GM12864 (cell line): ENCODE results near the gene LSP1.

Experiments used
- DNase-seq: peaks from one replicate; pipeline ENCODE4 v3.0.0-alpha.2; 2011; ENCODE audit warnings: low read depth
- H3K4me3 ChIP-seq: 2 replicates; pipeline ENCODE4 v1.5.1; 2011; ENCODE audit warnings: mild to moderate bottlenecking, low read depth, low read length, control low read depth
- TF ChIP-seq, protein P1 (sequence below): IDR thresholded peaks from 2 replicates; pipeline ENCODE4 v1.5.1; 2011; ENCODE audit warnings: low read depth, mild to moderate bottlenecking, moderate library complexity, low read length, control low read depth, inconsistent platforms; ENCODE audit errors: missing control alignments

Gene LSP1

DNA sequence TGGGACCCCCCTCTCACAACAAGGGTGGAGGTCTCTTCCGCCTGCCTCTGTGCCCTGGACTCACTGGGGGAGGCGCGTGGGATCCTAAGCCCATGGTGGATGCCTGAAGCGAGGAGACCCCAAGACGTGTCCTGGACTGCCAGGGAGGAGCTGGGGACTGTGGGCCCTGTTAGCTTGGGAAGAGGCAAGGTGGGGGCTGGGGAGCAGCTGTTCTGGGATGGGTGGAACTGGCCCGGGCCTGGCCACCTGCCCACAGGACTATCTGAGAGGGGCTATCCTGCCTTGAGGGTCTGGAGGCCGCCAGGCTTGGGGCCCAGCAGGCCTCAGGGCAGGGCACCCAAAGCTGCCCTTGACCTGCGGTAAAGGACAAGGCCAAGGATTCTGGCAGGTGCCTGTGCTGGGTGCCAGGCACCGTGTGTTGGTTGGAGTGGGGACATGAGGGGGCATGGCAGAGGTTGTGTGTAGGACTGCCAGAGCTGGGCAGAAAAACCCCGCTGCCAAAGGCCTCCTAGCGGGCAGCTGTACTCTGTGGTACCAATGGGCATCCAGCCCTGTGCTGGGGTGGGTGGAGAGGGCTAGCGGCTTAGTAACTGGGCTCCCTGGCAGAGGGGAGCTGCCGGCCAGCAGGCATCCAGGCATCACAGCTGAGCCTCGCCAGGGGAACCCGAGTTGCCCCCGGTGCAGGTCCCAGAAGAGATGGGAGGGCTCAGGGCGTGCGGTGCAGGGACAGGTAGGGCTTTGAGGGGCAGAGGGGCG, 670 bp downstream of the LSP1 start:
- no peak for DNase-seq
- TF ChIP-seq, protein P1, sequence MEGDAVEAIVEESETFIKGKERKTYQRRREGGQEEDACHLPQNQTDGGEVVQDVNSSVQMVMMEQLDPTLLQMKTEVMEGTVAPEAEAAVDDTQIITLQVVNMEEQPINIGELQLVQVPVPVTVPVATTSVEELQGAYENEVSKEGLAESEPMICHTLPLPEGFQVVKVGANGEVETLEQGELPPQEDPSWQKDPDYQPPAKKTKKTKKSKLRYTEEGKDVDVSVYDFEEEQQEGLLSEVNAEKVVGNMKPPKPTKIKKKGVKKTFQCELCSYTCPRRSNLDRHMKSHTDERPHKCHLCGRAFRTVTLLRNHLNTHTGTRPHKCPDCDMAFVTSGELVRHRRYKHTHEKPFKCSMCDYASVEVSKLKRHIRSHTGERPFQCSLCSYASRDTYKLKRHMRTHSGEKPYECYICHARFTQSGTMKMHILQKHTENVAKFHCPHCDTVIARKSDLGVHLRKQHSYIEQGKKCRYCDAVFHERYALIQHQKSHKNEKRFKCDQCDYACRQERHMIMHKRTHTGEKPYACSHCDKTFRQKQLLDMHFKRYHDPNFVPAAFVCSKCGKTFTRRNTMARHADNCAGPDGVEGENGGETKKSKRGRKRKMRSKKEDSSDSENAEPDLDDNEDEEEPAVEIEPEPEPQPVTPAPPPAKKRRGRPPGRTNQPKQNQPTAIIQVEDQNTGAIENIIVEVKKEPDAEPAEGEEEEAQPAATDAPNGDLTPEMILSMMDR = peak; percentile 24
- peak overlapping the region; percentile 82 for H3K4me3 ChIP-seq

DNA sequence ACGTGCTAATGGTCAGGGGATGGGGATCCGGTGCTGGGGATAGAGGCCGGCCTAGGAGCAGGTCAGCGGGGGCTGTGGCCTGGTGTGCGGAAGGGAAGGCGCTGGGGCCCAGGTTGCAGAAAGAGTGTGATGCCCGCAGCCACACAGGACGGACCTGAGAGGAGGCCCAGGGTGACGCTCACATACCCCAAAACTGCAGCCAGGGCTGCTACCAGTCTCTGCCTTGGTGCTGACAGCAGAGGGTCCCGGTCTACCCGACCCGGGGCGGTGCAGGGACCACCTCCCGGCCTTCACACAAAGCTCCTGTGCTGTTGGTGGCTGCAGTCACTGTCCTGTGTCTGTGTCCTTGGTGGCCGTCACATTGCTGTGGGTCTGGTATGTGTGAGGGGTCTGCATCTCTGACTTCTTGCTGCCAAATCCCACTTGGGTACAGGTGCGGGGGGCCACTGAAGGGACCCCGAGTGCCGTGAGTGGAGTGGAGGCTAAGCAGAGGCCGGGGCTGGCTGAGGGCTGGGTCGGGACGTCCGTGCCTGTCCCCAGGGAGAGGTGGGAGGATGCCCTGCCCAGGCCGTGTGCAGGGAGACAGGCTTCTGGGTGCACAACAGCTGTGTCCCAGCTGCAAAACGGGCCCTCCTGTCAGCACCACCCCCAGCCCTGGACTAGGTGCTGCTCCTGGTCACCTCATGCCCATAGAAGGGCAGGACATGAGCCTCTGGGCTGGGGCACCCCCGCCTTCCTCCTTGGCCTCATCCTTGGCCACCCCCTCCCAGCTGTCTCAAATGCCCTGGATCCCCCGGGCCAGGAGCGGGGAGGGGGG, 1.5 kb downstream of the LSP1 start:
- TF ChIP-seq, protein P1 = no peak
- peak; percentile 26 for DNase-seq
- H3K4me3 ChIP-seq = peak overlapping the region; percentile 82

DNA sequence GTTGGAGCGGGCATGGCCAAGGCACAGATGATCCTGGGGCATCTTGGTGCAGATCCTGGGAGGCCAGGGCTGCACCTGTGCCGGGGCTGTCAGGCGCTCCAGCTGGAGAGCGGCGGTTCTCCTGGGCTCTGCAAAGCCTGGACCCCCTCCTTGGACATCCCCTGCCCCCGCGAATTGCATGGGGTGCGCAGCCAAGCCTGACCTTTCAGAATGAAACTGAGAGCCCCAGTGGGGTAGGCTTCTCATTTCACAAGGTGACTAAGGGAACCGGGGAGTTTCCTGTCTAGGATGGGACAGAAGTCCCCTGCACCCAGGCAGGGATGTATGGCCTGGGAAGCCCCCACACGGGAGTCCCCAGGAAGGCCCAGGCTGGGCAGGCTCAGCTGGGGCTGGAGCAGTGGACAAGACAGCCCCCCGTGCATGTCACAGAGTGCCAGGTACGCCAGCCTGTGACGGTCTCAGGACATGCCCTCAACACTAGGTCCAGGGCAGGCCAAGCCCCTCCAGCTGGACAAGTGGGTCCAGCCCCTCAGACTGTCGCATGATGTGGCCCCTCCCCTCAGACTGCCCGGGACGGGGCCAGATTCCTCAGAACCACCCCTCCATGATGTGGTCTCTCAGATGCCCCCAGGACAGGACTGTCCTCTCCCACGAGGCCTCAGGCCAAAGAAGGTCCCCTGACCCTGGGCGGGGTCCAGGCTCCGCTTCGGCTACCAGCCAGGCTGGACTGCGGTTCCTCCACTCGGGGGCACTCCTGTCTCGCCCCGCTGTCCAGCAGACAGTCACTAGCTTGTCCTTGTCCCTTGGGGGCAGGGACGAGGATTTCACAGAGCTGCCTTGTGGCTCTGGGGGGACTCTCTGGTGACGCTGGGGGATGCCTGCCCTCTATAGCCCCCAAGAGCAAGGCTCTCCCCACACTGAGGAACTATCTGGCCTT, 2.3 kb downstream of the LSP1 start:
- peak; percentile 61 for DNase-seq
- TF ChIP-seq, protein P1 = no peak
- H3K4me3 ChIP-seq = peak overlapping the region; percentile 82

DNA sequence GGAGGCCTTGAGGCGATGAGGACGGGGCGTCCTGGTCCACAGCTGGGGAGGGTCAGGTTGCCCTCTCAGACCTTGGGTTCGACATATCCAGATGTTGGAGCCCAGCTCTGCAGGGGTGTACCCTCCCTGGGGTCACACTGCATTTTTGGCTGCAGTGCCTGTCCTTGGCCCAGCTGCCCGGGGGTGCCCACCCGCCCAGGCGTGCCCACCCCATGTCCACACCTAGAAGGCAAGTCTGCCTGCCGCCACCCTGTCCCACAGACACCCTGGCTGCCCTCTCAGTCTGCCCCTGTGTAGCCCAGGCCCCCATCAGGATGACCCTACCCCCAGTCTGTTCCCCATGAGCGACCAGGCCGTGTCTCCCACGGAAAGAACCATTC, 3.0 kb downstream of the LSP1 start:
- no peak for DNase-seq
- peak overlapping the region; percentile 82 for H3K4me3 ChIP-seq
- TF ChIP-seq, protein P1 = no peak

DNA sequence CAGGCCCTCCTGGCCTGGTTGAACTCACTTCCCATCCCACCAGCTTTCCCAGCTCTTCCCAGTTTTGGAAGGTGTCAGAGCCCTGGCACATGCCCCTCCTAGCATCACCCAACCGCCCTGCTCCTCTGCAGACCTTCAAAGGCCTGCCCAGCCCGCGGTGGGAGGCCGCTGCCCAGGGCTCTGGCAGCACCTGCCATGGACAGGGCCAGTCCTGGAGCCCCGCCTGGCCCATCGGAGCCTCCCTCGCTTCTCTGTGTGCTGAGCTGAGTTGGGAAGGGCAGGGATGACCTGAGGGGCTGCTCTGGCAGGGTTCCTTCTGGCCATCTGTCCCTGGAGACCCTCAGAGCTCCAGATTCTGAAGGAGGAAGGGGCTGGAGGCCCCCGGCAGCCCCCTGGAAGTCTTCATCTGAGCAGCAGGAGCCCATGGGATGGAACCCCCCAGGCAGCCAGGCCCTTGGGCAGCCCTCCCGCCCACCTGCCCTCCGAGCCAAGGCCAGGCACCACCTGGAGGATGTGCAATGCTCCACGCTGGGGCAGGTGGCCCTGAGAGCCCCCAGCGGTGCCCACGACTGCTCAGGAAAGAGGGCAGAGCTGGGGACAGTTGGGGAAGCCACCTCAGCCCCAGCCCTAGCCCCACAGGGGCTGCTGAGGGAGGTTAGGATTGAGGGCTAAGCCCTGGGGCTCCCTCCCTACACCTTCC, 3.6 kb downstream of the LSP1 start:
- H3K4me3 ChIP-seq = peak overlapping the region; percentile 82
- TF ChIP-seq, protein P1 = no peak
- no peak for DNase-seq

DNA sequence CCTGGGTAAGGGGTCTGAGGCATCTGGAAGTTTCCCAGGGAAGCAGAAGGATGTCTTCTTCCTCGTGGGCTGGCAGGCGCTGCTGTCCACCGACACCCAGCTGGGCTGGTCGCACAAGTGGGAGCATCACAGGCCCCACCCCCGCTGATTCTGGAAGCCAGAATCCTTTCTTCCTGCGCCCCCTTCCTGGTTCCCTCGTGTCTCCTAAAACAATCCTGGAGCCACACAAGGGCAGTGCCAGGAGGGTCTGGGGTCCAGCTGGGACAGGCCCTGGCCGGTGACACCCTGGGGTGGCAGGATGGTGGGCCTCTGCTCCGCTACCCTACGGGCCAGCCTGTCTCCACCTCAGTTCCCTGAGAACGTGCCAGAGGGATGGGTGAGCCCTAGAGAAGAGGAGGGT, 4.2 kb downstream of the LSP1 start:
- H3K4me3 ChIP-seq = no peak overlapping the region
- TF ChIP-seq, protein P1 = no peak
- no peak for DNase-seq
